GM08714 (cell line): ENCODE results near the gene MTHFD2.

Source experiments
- H3K4me3 ChIP-seq: fragments of 200-500 bp; sonication (Bioruptor generic); 2 replicates; pipeline ENCODE4 v1.5.1; 2014; ENCODE audit warnings: mild to moderate bottlenecking, low read length, inconsistent platforms
- ZNF274 ChIP-seq: IDR thresholded peaks from 2 replicates; pipeline ENCODE4 v1.6.1; 2012; ENCODE audit warnings: mild to moderate bottlenecking, low read depth, low read length

The MTHFD2 gene

DNA sequence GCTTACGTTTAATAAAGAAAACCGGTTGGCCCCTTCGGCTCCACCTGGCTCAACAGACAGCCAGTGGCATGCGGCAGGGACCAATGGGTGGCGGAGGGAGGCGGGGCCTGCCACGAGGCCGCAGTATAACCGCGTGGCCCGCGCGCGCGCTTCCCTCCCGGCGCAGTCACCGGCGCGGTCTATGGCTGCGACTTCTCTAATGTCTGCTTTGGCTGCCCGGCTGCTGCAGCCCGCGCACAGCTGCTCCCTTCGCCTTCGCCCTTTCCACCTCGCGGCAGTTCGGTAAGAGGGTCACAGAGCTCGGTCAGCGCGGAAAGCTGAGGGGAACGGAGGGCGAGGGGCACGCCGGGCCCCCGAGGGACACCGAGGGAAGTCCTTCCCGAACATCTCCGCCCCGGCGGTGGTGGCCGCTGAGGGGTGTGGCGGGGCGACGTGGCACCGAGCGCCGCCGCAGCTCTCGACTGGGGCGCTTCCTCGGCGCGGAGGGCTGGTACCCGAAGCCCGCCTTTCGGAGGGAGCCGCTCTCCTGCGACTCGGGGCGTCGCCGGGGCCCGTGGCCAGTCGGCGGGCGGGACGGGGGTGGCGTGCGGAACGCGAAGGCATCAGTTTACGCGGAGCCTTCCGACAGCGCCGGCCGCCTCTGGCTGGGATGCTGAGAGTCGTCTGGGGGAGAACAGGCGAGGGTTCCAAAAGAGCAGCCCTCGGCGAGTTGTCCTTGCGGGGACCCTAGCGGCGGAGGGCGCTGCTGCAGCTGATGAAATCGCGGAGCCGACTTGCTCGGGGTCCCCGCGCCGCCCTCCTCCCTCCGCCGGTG lies at the start of gene MTHFD2:
MTHFD2 (plus strand) TSS at position 155 of the 814 bp plus-strand sequence; CDS start at position 182, 27 bp downstream.
- peak within 1 kb of the TSS; percentile 75 for H3K4me3 ChIP-seq
- TF ChIP-seq ZNF274, result no peak

DNA sequence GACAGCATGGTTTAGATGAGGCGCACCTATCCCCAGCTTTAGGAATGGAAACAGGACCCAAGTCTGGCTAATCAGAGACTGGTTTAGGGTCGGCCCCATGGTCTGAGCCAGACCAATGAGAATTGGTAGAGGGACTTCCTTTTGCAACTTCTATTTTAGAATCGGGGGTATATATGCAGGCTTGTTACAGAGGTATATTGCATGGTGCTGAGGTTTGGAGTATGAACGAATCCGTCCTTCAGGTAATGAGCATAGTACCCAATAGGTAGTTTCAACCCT lies 49.2 kb upstream of the MTHFD2 start:
- H3K4me3 ChIP-seq, result no peak overlapping the region
- TF ChIP-seq ZNF274, result no peak

DNA sequence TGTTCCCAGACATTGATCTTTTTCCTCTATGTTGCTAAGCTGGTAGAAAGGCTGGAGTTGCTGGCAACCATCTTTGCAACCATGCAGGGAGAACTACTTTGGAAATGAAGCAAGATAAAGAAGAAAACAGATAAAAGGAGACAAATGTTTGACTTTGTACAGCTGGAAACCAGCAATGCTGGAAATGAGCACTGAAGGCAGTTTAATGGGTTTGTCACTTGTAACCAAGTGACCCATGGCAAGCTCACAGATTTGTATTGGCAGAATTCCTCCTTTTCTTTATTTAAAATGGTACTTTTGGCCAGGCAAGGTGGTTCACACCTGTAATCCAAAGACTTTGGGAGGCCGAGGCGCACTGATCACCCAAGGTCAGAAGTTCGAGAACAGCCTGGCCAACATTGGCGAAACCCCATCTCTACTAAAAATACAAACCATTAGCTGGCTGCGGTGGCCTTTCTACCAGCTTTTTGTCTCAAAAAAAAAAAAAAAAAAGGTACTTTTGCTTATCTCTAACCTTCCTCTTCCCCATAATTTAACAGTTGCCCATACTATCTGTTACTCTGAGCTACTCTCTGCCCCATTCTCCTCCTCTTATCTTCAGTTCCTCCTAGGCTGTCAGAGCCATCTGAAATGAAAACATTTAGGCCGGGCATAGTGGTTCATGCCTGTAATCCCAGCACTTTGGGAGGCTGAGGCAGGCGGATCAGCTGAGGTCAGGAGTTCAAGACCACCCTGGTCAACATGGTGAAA lies 48.7 kb upstream of the MTHFD2 start:
- TF ChIP-seq ZNF274, result no peak
- H3K4me3 ChIP-seq, result no peak overlapping the region

DNA sequence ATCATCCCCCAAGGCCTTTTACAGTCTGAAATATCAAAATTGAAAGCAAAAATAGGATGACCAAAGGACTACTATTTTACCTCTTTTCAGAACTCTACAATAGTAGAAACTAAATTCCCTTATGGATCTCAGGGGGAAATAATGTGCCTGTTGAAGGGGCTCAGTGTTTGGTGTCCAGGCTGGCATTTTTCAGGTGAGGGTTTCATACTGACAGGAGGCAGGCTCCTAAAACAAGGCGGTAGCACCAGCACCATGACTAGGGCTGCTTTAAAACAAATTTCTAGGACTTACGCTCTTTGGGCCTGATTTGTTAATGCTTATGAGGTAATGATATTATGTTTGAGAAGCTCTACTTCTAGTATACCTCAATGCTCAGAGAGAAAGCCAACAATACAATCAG lies 45.5 kb upstream of the MTHFD2 start:
- no peak overlapping the region for H3K4me3 ChIP-seq
- no peak for TF ChIP-seq ZNF274

DNA sequence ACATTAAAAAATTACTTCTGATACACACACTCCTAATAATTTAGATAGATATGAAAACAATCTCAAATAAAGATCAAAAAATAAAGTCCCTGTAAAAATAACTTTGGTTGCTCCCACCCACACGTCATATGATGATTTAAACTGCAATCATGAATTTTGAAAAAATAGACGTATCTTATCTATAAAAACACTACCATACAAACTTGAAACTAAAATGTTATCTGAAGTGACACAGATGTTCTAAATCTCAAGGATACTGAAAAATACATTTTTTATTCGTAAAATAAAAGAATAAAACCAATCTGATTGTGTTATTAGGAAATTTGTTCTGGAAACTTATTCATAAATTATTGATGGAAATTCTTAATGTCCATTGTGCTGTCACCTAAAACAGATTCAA lies 42.6 kb upstream of the MTHFD2 start:
- H3K4me3 ChIP-seq, result no peak overlapping the region
- TF ChIP-seq ZNF274, result no peak

DNA sequence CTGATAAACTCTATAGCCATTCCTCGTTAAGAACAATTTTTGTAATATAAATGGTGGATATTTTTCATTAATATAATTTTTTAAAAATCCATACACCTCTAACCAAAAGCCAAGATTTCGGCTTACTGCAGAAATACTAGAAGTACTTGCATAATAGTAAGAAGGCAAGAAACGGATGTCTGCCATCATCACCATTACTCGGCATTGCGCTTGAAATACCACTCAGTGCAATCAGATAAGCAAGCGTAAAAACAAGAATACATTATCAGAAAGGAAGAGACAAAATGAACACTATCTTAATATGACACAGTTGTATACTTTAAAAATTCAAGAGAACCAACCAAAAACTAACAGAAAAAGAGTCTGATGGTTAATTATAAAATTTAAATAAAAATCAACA lies 35.5 kb upstream of the MTHFD2 start:
- TF ChIP-seq ZNF274, result no peak

DNA sequence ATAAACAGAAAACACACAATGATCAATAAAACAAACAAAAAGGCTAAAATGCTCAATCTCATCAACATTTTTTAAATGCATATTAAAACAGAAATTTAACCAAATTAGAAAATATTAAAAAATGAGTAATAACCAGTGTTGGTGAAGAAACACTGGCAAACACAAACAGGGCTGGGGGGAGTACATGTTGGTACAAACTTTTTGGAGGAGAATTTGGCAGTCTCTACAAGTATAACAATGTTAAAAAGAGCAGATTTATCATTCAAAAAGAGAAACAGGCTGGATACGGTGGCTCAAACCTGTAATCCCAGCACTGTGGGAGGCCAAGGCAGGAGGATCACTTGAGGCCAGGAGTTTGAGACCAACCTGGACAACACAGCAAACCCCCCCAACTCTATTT lies 33.7 kb upstream of the MTHFD2 start:
- TF ChIP-seq ZNF274, result no peak
- no peak overlapping the region for H3K4me3 ChIP-seq

More for the DNA sequence above, 35.5 kb upstream of the MTHFD2 start:
- H3K4me3 ChIP-seq, result no peak overlapping the region

DNA sequence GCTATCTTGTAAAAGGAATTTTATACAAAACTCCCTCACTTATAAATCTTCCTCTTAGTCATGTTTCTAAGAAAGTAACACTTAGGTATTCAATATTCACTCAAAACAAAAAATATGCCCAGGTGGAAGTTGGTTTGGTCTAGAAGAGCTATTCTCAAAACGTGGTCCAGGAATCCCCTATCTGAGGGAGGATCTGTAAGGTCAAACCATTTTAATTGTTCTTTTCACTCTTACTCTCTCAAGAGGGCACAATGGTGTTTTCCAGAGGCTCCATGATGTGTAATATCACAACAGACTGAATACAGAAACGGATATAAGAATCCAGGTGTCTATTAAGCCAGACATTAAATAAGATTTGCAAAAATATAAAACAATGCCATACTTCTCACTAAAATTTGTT lies 29.7 kb upstream of the MTHFD2 start:
- no peak overlapping the region for H3K4me3 ChIP-seq
- TF ChIP-seq ZNF274, result no peak

DNA sequence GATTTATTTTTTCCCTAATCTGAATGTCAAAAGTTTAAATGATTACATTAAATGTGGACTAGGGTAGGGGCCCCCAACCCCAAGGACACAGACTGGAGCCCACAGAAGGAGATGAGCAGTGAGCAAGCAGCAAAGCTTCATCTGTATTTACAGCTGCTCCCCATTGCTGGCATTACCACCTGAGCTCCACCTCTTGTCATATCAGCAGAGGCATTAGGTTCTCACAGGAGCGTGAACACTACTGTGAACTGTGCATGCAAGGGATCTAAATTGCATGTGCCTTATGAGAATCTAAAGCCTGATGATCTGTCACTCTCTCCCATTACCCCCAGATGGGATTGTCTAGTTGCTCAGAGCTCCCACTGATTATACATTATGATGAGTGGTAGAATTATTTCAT lies 23.5 kb upstream of the MTHFD2 start:
- no peak for TF ChIP-seq ZNF274
- H3K4me3 ChIP-seq, result no peak overlapping the region; the same call in 1 of the 2 replicates

DNA sequence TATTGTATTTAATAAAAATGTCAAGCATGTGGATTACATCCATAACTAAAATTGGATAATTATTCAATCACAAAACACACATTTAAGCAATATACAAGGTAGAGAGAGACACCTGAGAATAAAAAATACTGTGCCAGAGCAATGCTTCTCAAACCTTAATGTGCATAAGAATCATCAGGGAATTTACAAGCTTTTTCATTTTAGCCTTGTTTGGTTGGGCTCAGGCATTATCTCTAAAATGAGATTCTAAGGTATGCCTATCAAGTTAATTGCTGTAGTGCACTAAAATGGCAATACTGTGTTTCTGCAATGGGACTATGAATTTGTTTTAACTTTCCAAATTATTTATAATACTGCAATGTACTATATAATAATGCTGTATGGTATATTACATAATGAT lies 20.7 kb upstream of the MTHFD2 start:
- TF ChIP-seq ZNF274, result no peak
- peak overlapping the region; percentile 83 for H3K4me3 ChIP-seq

DNA sequence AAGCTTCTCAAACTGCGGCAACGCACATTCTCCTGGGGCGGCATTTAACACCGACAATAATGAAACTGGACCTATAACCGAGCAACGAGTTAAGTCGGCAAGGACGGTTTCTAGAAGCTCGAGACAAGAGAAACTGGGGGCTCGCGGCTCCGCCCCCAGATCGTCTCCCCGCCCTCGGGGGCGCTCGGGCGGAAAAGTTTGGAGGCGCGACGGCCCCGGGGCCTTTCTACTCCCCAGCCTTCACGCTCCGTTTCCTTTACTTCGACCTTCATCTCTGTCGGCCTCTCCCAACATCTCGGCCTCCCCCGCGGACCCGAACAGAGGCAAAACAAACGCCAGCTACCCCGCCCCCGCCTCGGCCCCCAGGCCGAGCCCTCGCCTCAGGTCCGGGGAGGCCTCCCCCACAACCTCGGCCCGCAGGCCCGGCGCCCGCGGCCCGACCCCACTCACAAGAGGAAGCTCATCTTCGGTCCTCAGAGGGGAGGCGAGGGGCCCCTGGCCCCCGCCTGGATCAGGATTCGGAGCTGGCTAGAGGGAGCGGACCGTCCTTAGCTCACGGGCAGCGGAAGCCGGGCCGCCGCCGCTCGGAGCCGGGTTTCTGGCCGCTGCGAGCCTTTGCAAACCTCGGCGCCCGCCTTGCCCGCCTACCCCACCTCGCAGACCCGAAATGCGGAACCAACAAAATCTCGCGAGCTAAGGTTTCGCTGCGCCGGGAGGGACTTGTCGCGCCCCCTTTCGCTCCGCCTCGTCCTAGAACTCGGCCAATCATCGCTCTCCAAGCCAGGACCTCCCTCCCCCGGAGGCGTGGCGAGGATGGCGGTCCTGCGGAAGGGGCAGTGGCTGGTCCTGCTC lies 20.0 kb upstream of the MTHFD2 start, which contains the start of gene MOB1A:
MOB1A (minus strand) TSS at position 669 of the 852 bp plus-strand sequence; CDS start at position 464, 205 bp downstream.
- peak within 1 kb of the TSS; percentile 83 for H3K4me3 ChIP-seq
- TF ChIP-seq ZNF274, result no peak

DNA sequence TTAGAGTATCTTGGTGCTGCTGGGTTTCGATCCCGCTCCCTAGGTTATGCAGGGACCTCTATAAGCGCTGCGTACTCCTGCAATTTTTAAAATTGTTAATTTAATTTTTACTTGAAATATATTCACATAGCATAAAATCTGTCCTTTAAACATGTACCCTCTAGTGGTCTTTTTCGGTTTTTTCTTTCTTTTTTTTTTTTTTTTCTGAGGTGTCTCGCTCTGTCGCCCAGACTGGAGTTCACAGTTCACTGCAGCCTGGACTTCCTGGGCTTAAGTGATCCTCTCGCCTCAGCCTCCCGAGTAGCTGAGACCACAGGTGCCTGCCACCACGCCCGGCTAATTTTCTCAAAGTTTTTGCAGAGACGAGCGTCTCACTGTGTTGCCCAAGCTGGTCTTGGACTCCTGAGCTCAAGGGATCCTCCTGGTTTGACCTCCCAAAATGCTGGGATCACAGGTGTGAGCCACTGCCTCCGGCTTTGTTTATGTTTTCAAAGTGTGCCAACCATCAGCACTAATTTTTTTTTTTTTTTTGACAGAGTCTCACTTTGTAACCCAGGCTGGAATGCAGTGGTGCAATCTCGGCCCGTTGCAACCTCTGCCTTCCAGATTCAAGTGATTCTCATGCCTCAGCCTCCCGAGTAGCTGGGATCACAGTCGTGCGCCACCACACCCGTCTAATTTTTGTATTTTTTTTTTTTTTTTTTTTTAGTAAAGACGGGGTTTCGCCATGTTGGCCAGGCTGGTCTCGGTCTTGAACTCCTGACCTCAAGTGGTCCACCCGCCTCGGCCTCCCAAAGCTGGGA lies 19.2 kb upstream of the MTHFD2 start:
- no peak for TF ChIP-seq ZNF274
- H3K4me3 ChIP-seq, result peak overlapping the region; percentile 83

DNA sequence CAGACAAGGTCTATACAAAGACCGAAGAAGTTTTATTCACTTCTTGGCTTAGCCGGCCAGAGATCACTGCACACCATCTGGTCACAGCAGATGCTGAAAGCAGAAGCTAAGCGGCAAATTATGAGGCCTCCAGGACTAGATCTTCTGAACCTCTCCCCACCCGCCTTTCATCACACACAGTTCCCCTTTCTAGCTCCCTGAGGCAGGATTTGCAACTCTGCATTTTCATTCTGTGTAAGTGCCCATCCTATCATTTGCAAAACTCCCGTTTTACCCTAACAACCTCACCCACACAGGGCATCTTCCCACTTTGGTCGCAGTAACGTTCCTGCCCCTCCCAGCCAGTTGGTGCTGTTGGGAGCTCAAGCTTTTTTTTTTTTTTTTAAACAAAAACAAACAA lies 16.7 kb upstream of the MTHFD2 start:
- peak overlapping the region; percentile 37; the same call in 1 of the 2 replicates for H3K4me3 ChIP-seq
- no peak for TF ChIP-seq ZNF274
